Neural cell (in vitro differentiated cells): Measurements from ENCODE around the gene ETV3. TPM values are rescaled to one million over a fixed set of nuclear protein-coding genes. Genes with fewer than 3 reads are reported as not detected.

Experiments
- H2AFZ ChIP-seq: fragments of 200-600, 300-800 bp; sonication (generic), shearing (Covaris generic); 2 replicates; pipeline ENCODE4 v1.6.0; 2014; ENCODE audit warnings: low read depth, mild to moderate bottlenecking, antibody characterized with exemption, low read length, moderate library complexity
- H3F3A ChIP-seq: fragments of 200-600 bp; shearing (Covaris generic); 2 replicates; pipeline ENCODE4 v1.6.1; 2016; ENCODE audit warnings: mild to moderate bottlenecking, moderate library complexity, mixed read lengths, antibody characterized with exemption, low read length; ENCODE audit not compliant: insufficient read depth, poor library complexity, severe bottlenecking
- H3K27ac ChIP-seq: fragments of 200-600, 300-800 bp; sonication (generic), shearing (Covaris generic); 2 replicates; pipeline ENCODE4 v1.5.1; 2014; ENCODE audit warnings: mild to moderate bottlenecking, low read length, moderate library complexity
- H3K27me3 ChIP-seq: fragments of 300-800, 200-600 bp; sonication (generic), shearing (Covaris generic); 2 replicates; pipeline ENCODE4 v1.6.0; 2014; ENCODE audit warnings: mild to moderate bottlenecking, low read depth, low read length, moderate library complexity; ENCODE audit not compliant: insufficient read depth
- H3K36me3 ChIP-seq: fragments of 300-800, 200-600 bp; sonication (generic), shearing (Covaris generic); 2 replicates; pipeline ENCODE4 v1.5.1; 2014; ENCODE audit warnings: mild to moderate bottlenecking, antibody characterized with exemption, low read length, moderate library complexity; ENCODE audit not compliant: insufficient read depth
- H3K4me2 ChIP-seq: fragments of 300-800, 200-600 bp; sonication (generic), shearing (Covaris generic); 2 replicates; pipeline ENCODE4 v1.6.0; 2014; ENCODE audit warnings: mild to moderate bottlenecking, low read length
- H3K4me3 ChIP-seq: fragments of 300-800, 200-600 bp; sonication (generic), shearing (Covaris generic); 2 replicates; pipeline ENCODE4 v1.5.1; 2014; ENCODE audit warnings: mild to moderate bottlenecking, low read length, moderate library complexity
- H3K79me2 ChIP-seq: fragments of 200-600 bp; shearing (Covaris generic); replicated peaks from 2 replicates; pipeline ENCODE4 v1.6.0; 2014; ENCODE audit warnings: mild to moderate bottlenecking, low read length, moderate library complexity; ENCODE audit not compliant: insufficient read depth
- H3K9ac ChIP-seq: fragments of 300-800, 200-600 bp; sonication (generic), shearing (Covaris generic); 2 replicates; pipeline ENCODE4 v1.6.1; 2016; ENCODE audit warnings: mild to moderate bottlenecking, low read length, mixed read lengths
- H3K9me2 ChIP-seq: fragments of 200-600 bp; shearing (Covaris generic); 2 replicates; pipeline ENCODE4 v1.6.1; 2016; ENCODE audit warnings: mild to moderate bottlenecking, low read length, mixed read lengths; ENCODE audit not compliant: insufficient read depth
- H3K9me3 ChIP-seq: fragments of 200-600, 300-800 bp; sonication (generic), shearing (Covaris generic); 2 replicates; pipeline ENCODE4 v1.6.1; 2016; ENCODE audit warnings: mild to moderate bottlenecking, mixed run types, low read length, moderate library complexity, mixed read lengths
- H4K20me1 ChIP-seq: fragments of 200-600 bp; shearing (Covaris generic); 2 replicates; pipeline ENCODE4 v1.6.1; 2016; ENCODE audit warnings: mild to moderate bottlenecking, mixed run types; ENCODE audit not compliant: insufficient read depth
- CTCF ChIP-seq: fragments of 450-650 bp; IDR thresholded peaks from 2 replicates; pipeline ENCODE4 v1.5.1; 2014; ENCODE audit warnings: antibody characterized with exemption, mild to moderate bottlenecking, moderate library complexity; ENCODE audit not compliant: poor library complexity, severe bottlenecking
- EP300 ChIP-seq: fragments of 450-650 bp; conservative IDR thresholded peaks from 2 replicates; pipeline ENCODE4 v1.6.1; 2014; ENCODE audit warnings: antibody characterized with exemption, mild to moderate bottlenecking, moderate library complexity; ENCODE audit not compliant: poor library complexity, severe bottlenecking
- EZH2 ChIP-seq: fragments of 200-600, 300-800 bp; shearing (Covaris generic), sonication (generic); IDR thresholded peaks from 2 replicates; pipeline ENCODE4 v1.6.1; 2014; ENCODE audit warnings: antibody characterized with exemption, low read length, borderline replicate concordance, mild to moderate bottlenecking; ENCODE audit not compliant: insufficient read depth, poor library complexity, severe bottlenecking
- MXI1 ChIP-seq: fragments of 450-650 bp; conservative IDR thresholded peaks from 2 replicates; pipeline ENCODE4 v1.6.1; 2014; ENCODE audit warnings: antibody characterized with exemption, mild to moderate bottlenecking; ENCODE audit not compliant: poor library complexity, severe bottlenecking
- POLR2AphosphoS5 ChIP-seq: IDR thresholded peaks from 2 replicates; pipeline ENCODE4 v1.6.1; 2012
- REST ChIP-seq: IDR thresholded peaks from 2 replicates; pipeline ENCODE4 v1.6.1; 2012; ENCODE audit warnings: borderline replicate concordance
- SMC3 ChIP-seq: fragments of 450-650 bp; conservative IDR thresholded peaks from 2 replicates; pipeline ENCODE4 v1.6.1; 2014; ENCODE audit warnings: antibody characterized with exemption, mild to moderate bottlenecking, moderate library complexity; ENCODE audit not compliant: poor library complexity
- TAF1 ChIP-seq: IDR thresholded peaks from 2 replicates; pipeline ENCODE4 v1.6.1; 2012; ENCODE audit warnings: low read depth
- polyA plus RNA-seq: library from polyadenylated mRNA; depleted of rRNA; stranded (reverse); fragments of >200 nt; gene quantifications from 2 replicates; pipeline ENCODE4 v1.2.3, GENCODE V29; 2014

The ETV3 gene
- polyA plus RNA-seq, 1 donor from 2014 or later: 9.9 TPM

- no peaks in the 10 kb centered on the region for H4K20me1 ChIP-seq
- H3K9me2 ChIP-seq: no peaks in the 10 kb centered on the region
- no peak overlapping the region for H2AFZ ChIP-seq
- no peak for TF ChIP-seq POLR2AphosphoS5
- TF ChIP-seq TAF1: no peak
- TF ChIP-seq EZH2: no peak
- no peak for TF ChIP-seq CTCF
- no peak for TF ChIP-seq EP300
- TF ChIP-seq MXI1: no peak
- no peak for TF ChIP-seq SMC3
- no peaks in the 10 kb centered on the region for H3K79me2 ChIP-seq
- no peaks in the 10 kb centered on the region for H3K36me3 ChIP-seq
- H3K27me3 ChIP-seq: no peaks in the 10 kb centered on the region
- H3K9me3 ChIP-seq: no peaks in the 10 kb centered on the region
- H3F3A ChIP-seq: no peaks in the 10 kb centered on the region
- no peak overlapping the region for H3K4me2 ChIP-seq
- no peak overlapping the region for H3K9ac ChIP-seq
- no peak overlapping the region for H3K4me3 ChIP-seq
- H3K27ac ChIP-seq: no peak overlapping the region
Measured at GRCh38 chr1:157080714-157081113, 57.5 kb downstream of the ETV3 start.

GRCh38 chr1:157077394-157077793 lies 60.8 kb downstream of the ETV3 start:
- Histone ChIP-seq H3K27ac (no peak overlapping the region), H3K4me3 (no peak overlapping the region), H3F3A (no peaks in the 10 kb centered on the region), H3K79me2 (no peaks in the 10 kb centered on the region), H2AFZ (no peak overlapping the region), H3K9me3 (no peaks in the 10 kb centered on the region), H3K9ac (no peak overlapping the region), H3K27me3 (no peaks in the 10 kb centered on the region), H4K20me1 (no peaks in the 10 kb centered on the region), H3K9me2 (no peaks in the 10 kb centered on the region), H3K36me3 (no peaks in the 10 kb centered on the region), H3K4me2 (no peak overlapping the region)
- TF ChIP-seq REST: no peak
- TF ChIP-seq POLR2AphosphoS5: no peak
- no peak for TF ChIP-seq TAF1
- TF ChIP-seq SMC3: no peak
- no peak for TF ChIP-seq MXI1
